Measurements from ENCODE around the gene MYH9. TPM values are rescaled to one million over a fixed set of nuclear protein-coding genes. Genes with fewer than 3 reads are reported as not detected.

The MYH9 gene
- polyA plus RNA-seq, 1 of the 3 experiments (the other 2 are of a cell fraction), result 303 TPM

DNA sequence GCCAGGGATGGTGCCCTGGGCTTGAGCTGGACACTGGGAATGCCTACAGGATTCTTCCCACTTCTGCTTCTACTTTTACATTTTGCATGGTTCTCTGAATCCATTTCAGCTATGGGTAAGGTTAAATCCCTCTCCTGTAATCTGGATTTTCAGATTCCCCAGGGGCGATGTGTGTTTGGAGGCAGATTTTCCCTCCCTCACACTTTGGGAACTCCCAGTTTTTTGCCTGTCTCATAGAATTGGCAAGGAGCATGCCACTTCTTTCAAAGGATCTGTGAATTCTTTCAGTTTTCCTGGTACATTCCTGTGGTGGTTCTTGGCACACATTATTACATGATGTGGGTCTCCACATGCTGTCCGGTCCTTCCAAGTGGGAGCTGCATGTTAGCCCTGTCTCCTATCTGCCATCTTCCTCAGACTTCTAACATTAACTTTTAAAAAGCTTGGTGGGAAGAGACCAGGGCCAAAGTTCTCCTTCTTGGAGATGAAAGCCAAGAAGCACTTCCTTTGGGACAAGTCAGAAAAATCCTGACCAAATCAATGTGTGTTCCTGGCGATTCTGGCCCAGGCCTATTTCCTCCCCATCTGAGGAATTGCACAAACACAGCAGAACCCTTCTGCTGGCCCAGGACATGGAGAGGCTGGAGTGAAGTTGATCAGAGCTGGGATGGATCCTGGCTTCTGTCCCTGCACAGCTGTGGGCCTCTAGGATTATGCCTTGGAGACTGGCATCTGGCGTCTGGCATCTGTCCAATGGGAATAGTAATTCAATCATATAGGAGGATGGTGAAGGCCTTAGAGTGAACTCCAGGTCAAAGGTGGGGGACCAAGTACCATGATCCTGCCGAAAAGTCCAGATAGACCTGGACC lies 143.0 kb downstream of the MYH9 start:
- Histone ChIP-seq H3F3A (replicated peaks; ENCODE audit: insufficient read depth) (no peaks in the 10 kb centered on the region), H4K20me1 (ENCODE audit: insufficient read depth) (no peaks in the 10 kb centered on the region), H3K9me2 (no peaks in the 10 kb centered on the region), H3K4me2 (no peak overlapping the region), H2AFZ (ENCODE audit: low read depth) (no peak overlapping the region), H3K9me3 (no peaks in the 10 kb centered on the region), H3K27me3 (ENCODE audit: insufficient read depth) (no peaks in the 10 kb centered on the region), H3K79me2 (ENCODE audit: insufficient read depth) (no peaks in the 10 kb centered on the region), H3K4me3 (ENCODE audit: low read depth in 2 of 2, low read length in 1 of 2) (no peak overlapping the region), H3K9ac (no peak overlapping the region), H3K27ac (ENCODE audit: low read depth in 2 of 2, low read length in 1 of 2) (no peak overlapping the region), H3K36me3 (replicated peaks in 1 of 2; ENCODE audit: control insufficient read depth in 1 of 2, insufficient read depth in 2 of 2, low read length in 1 of 2) (no peaks in the 10 kb centered on the region), H3K4me1 (ENCODE audit: control insufficient read depth in 1 of 2, insufficient read depth in 2 of 2, low read depth in 1 of 2, low read length in 1 of 2) (peaks cover 0 to 2% of the 10 kb centered on the region in 2 experiments; a peak in 1 of 4 replicates)
- no peak for DNase-seq
- WGBS (ENCODE audit: low lambda C conversion rate), result 77% methylated on average over 5 of the region's 5 CpGs
- CTCF ChIA-PET, result interaction anchor here (0.7 to 1.5 kb wide), 5 partner anchors 17 to 191 kb away, joined by 3 to 6 read pairs (median 4); no protein-coding TSS in a partner anchor
- POLR2A ChIA-PET, result no interaction called here
- TF ChIP-seq, protein P1, sequence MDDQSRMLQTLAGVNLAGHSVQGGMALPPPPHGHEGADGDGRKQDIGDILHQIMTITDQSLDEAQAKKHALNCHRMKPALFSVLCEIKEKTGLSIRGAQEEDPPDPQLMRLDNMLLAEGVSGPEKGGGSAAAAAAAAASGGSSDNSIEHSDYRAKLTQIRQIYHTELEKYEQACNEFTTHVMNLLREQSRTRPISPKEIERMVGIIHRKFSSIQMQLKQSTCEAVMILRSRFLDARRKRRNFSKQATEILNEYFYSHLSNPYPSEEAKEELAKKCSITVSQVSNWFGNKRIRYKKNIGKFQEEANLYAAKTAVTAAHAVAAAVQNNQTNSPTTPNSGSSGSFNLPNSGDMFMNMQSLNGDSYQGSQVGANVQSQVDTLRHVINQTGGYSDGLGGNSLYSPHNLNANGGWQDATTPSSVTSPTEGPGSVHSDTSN (IDR thresholded peaks at IDR 0.05), result no peak
- TF ChIP-seq JUND (IDR thresholded peaks at IDR 0.05), result no peak
- no peak for TF ChIP-seq RCOR1 (IDR thresholded peaks at IDR 0.05; ENCODE audit: low read length)
- no peak for TF ChIP-seq YY1 (IDR thresholded peaks at IDR 0.05; ENCODE audit: low read depth)
- TF ChIP-seq, protein P2, sequence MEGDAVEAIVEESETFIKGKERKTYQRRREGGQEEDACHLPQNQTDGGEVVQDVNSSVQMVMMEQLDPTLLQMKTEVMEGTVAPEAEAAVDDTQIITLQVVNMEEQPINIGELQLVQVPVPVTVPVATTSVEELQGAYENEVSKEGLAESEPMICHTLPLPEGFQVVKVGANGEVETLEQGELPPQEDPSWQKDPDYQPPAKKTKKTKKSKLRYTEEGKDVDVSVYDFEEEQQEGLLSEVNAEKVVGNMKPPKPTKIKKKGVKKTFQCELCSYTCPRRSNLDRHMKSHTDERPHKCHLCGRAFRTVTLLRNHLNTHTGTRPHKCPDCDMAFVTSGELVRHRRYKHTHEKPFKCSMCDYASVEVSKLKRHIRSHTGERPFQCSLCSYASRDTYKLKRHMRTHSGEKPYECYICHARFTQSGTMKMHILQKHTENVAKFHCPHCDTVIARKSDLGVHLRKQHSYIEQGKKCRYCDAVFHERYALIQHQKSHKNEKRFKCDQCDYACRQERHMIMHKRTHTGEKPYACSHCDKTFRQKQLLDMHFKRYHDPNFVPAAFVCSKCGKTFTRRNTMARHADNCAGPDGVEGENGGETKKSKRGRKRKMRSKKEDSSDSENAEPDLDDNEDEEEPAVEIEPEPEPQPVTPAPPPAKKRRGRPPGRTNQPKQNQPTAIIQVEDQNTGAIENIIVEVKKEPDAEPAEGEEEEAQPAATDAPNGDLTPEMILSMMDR (IDR thresholded peaks at IDR 0.05), result no peak
- TF ChIP-seq RFX5 (IDR thresholded peaks at IDR 0.05; ENCODE audit: low read length), result no peak
- no peak for TF ChIP-seq GABPA (IDR thresholded peaks at IDR 0.05; ENCODE audit: low read depth)
- no peak for TF ChIP-seq EZH2phosphoT487 (IDR thresholded peaks at IDR 0.05; ENCODE audit: borderline replicate concordance, low read depth)
- TF ChIP-seq TEAD4 (IDR thresholded peaks at IDR 0.05; ENCODE audit: borderline replicate concordance, insufficient read depth), result no peak
- no peak for TF ChIP-seq MEF2A (IDR thresholded peaks at IDR 0.05; ENCODE audit: borderline replicate concordance, low read depth)
- no peak for TF ChIP-seq FOXM1 (IDR thresholded peaks at IDR 0.05; ENCODE audit: low read depth)
- TF ChIP-seq, protein P3, sequence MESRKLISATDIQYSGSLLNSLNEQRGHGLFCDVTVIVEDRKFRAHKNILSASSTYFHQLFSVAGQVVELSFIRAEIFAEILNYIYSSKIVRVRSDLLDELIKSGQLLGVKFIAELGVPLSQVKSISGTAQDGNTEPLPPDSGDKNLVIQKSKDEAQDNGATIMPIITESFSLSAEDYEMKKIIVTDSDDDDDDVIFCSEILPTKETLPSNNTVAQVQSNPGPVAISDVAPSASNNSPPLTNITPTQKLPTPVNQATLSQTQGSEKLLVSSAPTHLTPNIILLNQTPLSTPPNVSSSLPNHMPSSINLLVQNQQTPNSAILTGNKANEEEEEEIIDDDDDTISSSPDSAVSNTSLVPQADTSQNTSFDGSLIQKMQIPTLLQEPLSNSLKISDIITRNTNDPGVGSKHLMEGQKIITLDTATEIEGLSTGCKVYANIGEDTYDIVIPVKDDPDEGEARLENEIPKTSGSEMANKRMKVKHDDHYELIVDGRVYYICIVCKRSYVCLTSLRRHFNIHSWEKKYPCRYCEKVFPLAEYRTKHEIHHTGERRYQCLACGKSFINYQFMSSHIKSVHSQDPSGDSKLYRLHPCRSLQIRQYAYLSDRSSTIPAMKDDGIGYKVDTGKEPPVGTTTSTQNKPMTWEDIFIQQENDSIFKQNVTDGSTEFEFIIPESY (IDR thresholded peaks at IDR 0.05; ENCODE audit: borderline replicate concordance, low read depth), result no peak
- no peak for TF ChIP-seq FOSL2 (IDR thresholded peaks at IDR 0.05; ENCODE audit: borderline replicate concordance, low read depth)
- TF ChIP-seq RAD21 (IDR thresholded peaks at IDR 0.05; ENCODE audit: low read length), result no peak
- TF ChIP-seq, protein P4, sequence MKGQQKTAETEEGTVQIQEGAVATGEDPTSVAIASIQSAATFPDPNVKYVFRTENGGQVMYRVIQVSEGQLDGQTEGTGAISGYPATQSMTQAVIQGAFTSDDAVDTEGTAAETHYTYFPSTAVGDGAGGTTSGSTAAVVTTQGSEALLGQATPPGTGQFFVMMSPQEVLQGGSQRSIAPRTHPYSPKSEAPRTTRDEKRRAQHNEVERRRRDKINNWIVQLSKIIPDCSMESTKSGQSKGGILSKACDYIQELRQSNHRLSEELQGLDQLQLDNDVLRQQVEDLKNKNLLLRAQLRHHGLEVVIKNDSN (IDR thresholded peaks at IDR 0.05; ENCODE audit: borderline replicate concordance, low read depth), result no peak
- TF ChIP-seq, protein P5, sequence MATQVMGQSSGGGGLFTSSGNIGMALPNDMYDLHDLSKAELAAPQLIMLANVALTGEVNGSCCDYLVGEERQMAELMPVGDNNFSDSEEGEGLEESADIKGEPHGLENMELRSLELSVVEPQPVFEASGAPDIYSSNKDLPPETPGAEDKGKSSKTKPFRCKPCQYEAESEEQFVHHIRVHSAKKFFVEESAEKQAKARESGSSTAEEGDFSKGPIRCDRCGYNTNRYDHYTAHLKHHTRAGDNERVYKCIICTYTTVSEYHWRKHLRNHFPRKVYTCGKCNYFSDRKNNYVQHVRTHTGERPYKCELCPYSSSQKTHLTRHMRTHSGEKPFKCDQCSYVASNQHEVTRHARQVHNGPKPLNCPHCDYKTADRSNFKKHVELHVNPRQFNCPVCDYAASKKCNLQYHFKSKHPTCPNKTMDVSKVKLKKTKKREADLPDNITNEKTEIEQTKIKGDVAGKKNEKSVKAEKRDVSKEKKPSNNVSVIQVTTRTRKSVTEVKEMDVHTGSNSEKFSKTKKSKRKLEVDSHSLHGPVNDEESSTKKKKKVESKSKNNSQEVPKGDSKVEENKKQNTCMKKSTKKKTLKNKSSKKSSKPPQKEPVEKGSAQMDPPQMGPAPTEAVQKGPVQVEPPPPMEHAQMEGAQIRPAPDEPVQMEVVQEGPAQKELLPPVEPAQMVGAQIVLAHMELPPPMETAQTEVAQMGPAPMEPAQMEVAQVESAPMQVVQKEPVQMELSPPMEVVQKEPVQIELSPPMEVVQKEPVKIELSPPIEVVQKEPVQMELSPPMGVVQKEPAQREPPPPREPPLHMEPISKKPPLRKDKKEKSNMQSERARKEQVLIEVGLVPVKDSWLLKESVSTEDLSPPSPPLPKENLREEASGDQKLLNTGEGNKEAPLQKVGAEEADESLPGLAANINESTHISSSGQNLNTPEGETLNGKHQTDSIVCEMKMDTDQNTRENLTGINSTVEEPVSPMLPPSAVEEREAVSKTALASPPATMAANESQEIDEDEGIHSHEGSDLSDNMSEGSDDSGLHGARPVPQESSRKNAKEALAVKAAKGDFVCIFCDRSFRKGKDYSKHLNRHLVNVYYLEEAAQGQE (IDR thresholded peaks at IDR 0.05; ENCODE audit: low read depth, low read length), result no peak
- TF ChIP-seq ELF1 (IDR thresholded peaks at IDR 0.05), result no peak
- TF ChIP-seq RXRA (IDR thresholded peaks at IDR 0.05; ENCODE audit: borderline replicate concordance, low read depth), result no peak
- TF ChIP-seq GATA2 (CRISPR knock-in tag; IDR thresholded peaks at IDR 0.05), result no peak
- TF ChIP-seq, protein P6, sequence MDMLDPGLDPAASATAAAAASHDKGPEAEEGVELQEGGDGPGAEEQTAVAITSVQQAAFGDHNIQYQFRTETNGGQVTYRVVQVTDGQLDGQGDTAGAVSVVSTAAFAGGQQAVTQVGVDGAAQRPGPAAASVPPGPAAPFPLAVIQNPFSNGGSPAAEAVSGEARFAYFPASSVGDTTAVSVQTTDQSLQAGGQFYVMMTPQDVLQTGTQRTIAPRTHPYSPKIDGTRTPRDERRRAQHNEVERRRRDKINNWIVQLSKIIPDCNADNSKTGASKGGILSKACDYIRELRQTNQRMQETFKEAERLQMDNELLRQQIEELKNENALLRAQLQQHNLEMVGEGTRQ (IDR thresholded peaks at IDR 0.05; ENCODE audit: borderline replicate concordance, low read depth, low read length), result no peak

All from SK-N-SH (cell line).